HepG2 (cell line): ENCODE measurements around the gene KRTAP10-8. TPM values are rescaled to one million over a fixed set of nuclear protein-coding genes. Genes with fewer than 3 reads are reported as not detected.

ENCODE experiments used
- polyA plus RNA-seq, 8 experiments: library from polyadenylated mRNA; depleted of rRNA in 3 of 8; stranded (reverse) in 7 of 8; unstranded in 1 of 8; fragments of >200 nt; fragmentation: Illumina TruSeq in 4 of 8; extraction: Trizol in 4 of 8; gene quantifications; 2 replicates each; pipeline versions ENCODE4 v1.2.1 to v1.2.3, GENCODE V29; 2011 to 2016; ENCODE audit warnings: low read depth in 4 of 8, missing spikeins in 1 of 8, mixed read lengths in 1 of 8; ENCODE audit not compliant: insufficient read depth in 1 of 8
- total RNA-seq, 5 experiments: library from RNA; depleted of rRNA; stranded (reverse); fragments of >200 nt; fragmentation: Illumina TruSeq; extraction: Trizol; gene quantifications; 2 replicates each; pipeline ENCODE4 v1.2.3, GENCODE V29; 2016; ENCODE audit warnings: low read depth in 1 of 5

KRTAP10-8 gene
- total and polyA plus RNA-seq, 2 of the 13 experiments (the other 11 are each of a cell fraction or from before 2014, with no cell fraction given) = not detected

Other genes with a start within 250 kb of the KRTAP10-8 start
- gene LRRC3, start 156.6 kb upstream of the KRTAP10-8 start, total RNA-seq (2016; rRNA removed; fragmentation: Illumina TruSeq; extraction: Trizol) = 3.9 and 4.8 TPM in 2 replicates
- 16.5 and 24.3 TPM in 2 replicates for gene LRRC3, start 156.6 kb upstream of the KRTAP10-8 start, polyA plus RNA-seq (2011; rRNA removed)
- gene KRTAP10-1, start 71.9 kb upstream of the KRTAP10-8 start, total RNA-seq (2016; rRNA removed; fragmentation: Illumina TruSeq; extraction: Trizol) = not detected in 2 replicates
- gene KRTAP10-1, start 71.9 kb upstream of the KRTAP10-8 start, polyA plus RNA-seq (2011; rRNA removed) = not detected in 2 replicates
- not detected in 2 replicates for gene KRTAP10-2, start 60.6 kb upstream of the KRTAP10-8 start, total RNA-seq (2016; rRNA removed; fragmentation: Illumina TruSeq; extraction: Trizol)
- gene KRTAP10-2, start 60.6 kb upstream of the KRTAP10-8 start, polyA plus RNA-seq (2011; rRNA removed) = not detected in 2 replicates
- not detected in 2 replicates for gene KRTAP10-3, start 53.3 kb upstream of the KRTAP10-8 start, total RNA-seq (2016; rRNA removed; fragmentation: Illumina TruSeq; extraction: Trizol)
- not detected in 2 replicates for gene KRTAP10-3, start 53.3 kb upstream of the KRTAP10-8 start, polyA plus RNA-seq (2011; rRNA removed)
- gene KRTAP10-4, start 38.4 kb upstream of the KRTAP10-8 start, total RNA-seq (2016; rRNA removed; fragmentation: Illumina TruSeq; extraction: Trizol) = not detected in 2 replicates
- gene KRTAP10-4, start 38.4 kb upstream of the KRTAP10-8 start, polyA plus RNA-seq (2011; rRNA removed) = not detected in 2 replicates
- gene KRTAP10-5, start 31.5 kb upstream of the KRTAP10-8 start, total RNA-seq (2016; rRNA removed; fragmentation: Illumina TruSeq; extraction: Trizol) = not detected in 2 replicates
- gene KRTAP10-5, start 31.5 kb upstream of the KRTAP10-8 start, polyA plus RNA-seq (2011; rRNA removed) = not detected in 2 replicates
- not detected in 2 replicates for gene KRTAP10-6, start 19.6 kb upstream of the KRTAP10-8 start, total RNA-seq (2016; rRNA removed; fragmentation: Illumina TruSeq; extraction: Trizol)
- gene KRTAP10-6, start 19.6 kb upstream of the KRTAP10-8 start, polyA plus RNA-seq (2011; rRNA removed) = not detected in 2 replicates
- gene KRTAP10-7, start 11.5 kb upstream of the KRTAP10-8 start, total RNA-seq (2016; rRNA removed; fragmentation: Illumina TruSeq; extraction: Trizol) = not detected in 2 replicates
- gene KRTAP10-7, start 11.5 kb upstream of the KRTAP10-8 start, polyA plus RNA-seq (2011; rRNA removed) = not detected in 2 replicates
- not detected in 2 replicates for gene KRTAP10-9, start 15.0 kb downstream of the KRTAP10-8 start, total RNA-seq (2016; rRNA removed; fragmentation: Illumina TruSeq; extraction: Trizol)
- gene KRTAP10-9, start 15.0 kb downstream of the KRTAP10-8 start, polyA plus RNA-seq (2011; rRNA removed) = not detected in 2 replicates
- gene KRTAP10-10, start 25.3 kb downstream of the KRTAP10-8 start, total RNA-seq (2016; rRNA removed; fragmentation: Illumina TruSeq; extraction: Trizol) = not detected in 2 replicates
- not detected in 2 replicates for gene KRTAP10-10, start 25.3 kb downstream of the KRTAP10-8 start, polyA plus RNA-seq (2011; rRNA removed)
- gene KRTAP10-11, start 34.3 kb downstream of the KRTAP10-8 start, total RNA-seq (2016; rRNA removed; fragmentation: Illumina TruSeq; extraction: Trizol) = not detected in 2 replicates
- not detected in 2 replicates for gene KRTAP10-11, start 34.3 kb downstream of the KRTAP10-8 start, polyA plus RNA-seq (2011; rRNA removed)
- not detected in 2 replicates for gene KRTAP12-4, start 42.6 kb downstream of the KRTAP10-8 start, total RNA-seq (2016; rRNA removed; fragmentation: Illumina TruSeq; extraction: Trizol)
- gene KRTAP12-4, start 42.6 kb downstream of the KRTAP10-8 start, polyA plus RNA-seq (2011; rRNA removed) = not detected in 2 replicates
- gene KRTAP12-3, start 45.9 kb downstream of the KRTAP10-8 start, total RNA-seq (2016; rRNA removed; fragmentation: Illumina TruSeq; extraction: Trizol) = not detected in 2 replicates
- gene KRTAP12-3, start 45.9 kb downstream of the KRTAP10-8 start, polyA plus RNA-seq (2011; rRNA removed) = not detected in 2 replicates
- not detected in 2 replicates for gene KRTAP12-2, start 54.8 kb downstream of the KRTAP10-8 start, total RNA-seq (2016; rRNA removed; fragmentation: Illumina TruSeq; extraction: Trizol)
- gene KRTAP12-2, start 54.8 kb downstream of the KRTAP10-8 start, polyA plus RNA-seq (2011; rRNA removed) = not detected in 2 replicates
- gene KRTAP12-1, start 70.1 kb downstream of the KRTAP10-8 start, total RNA-seq (2016; rRNA removed; fragmentation: Illumina TruSeq; extraction: Trizol) = not detected in 2 replicates
- gene KRTAP12-1, start 70.1 kb downstream of the KRTAP10-8 start, polyA plus RNA-seq (2011; rRNA removed) = 0.13 TPM in 1 of 2 replicates, not detected in the other
- gene KRTAP10-12, start 85.1 kb downstream of the KRTAP10-8 start, total RNA-seq (2016; rRNA removed; fragmentation: Illumina TruSeq; extraction: Trizol) = not detected in 2 replicates
- gene KRTAP10-12, start 85.1 kb downstream of the KRTAP10-8 start, polyA plus RNA-seq (2011; rRNA removed) = not detected in 2 replicates
- gene TSPEAR, start 99.5 kb downstream of the KRTAP10-8 start, total RNA-seq (2016; rRNA removed; fragmentation: Illumina TruSeq; extraction: Trizol) = 0.07 and 0.18 TPM in 2 replicates
- 0.32 and 0.33 TPM in 2 replicates for gene TSPEAR, start 99.5 kb downstream of the KRTAP10-8 start, polyA plus RNA-seq (2011; rRNA removed)
- gene UBE2G2, start 189.7 kb downstream of the KRTAP10-8 start, total RNA-seq (2016; rRNA removed; fragmentation: Illumina TruSeq; extraction: Trizol) = 55.4 and 62.0 TPM in 2 replicates
- gene UBE2G2, start 189.7 kb downstream of the KRTAP10-8 start, polyA plus RNA-seq (2011; rRNA removed) = 92.0 and 106 TPM in 2 replicates
- 92.4 and 111 TPM in 2 replicates for gene SUMO3, start 206.0 kb downstream of the KRTAP10-8 start, total RNA-seq (2016; rRNA removed; fragmentation: Illumina TruSeq; extraction: Trizol)
- gene SUMO3, start 206.0 kb downstream of the KRTAP10-8 start, polyA plus RNA-seq (2011; rRNA removed) = 46.6 and 51.4 TPM in 2 replicates